Pons (tissue), 1 donor: ENCODE measurements around the gene KLHL9.
A peak's percentile ranks its signal among the peaks of the same experiment; 100 is the strongest.

Source experiments
- DNase-seq: peaks from one replicate; pipeline ENCODE4 v3.0.0-alpha.2; 2016; ENCODE audit warnings: low spot score

The KLHL9 gene

GRCh38 chr9:21317956-21318923 lies 17.0 kb downstream of the KLHL9 start:
- peak; percentile 68 for DNase-seq

GRCh38 chr9:21316860-21317259 lies 18.3 kb downstream of the KLHL9 start:
- no peak for DNase-seq

GRCh38 chr9:21316032-21316842 lies 19.0 kb downstream of the KLHL9 start:
- DNase-seq: no peak

GRCh38 chr9:21314152-21314551 lies 21.1 kb downstream of the KLHL9 start:
- no peak for DNase-seq

GRCh38 chr9:21311889-21312288 lies 23.3 kb downstream of the KLHL9 start:
- peak; percentile 56 for DNase-seq

- DNase-seq: no peak
Measured at GRCh38 chr9:21305213-21305612, 30.0 kb downstream of the KLHL9 start, which contains the start of gene IFNA5. IFNA5 (minus strand) TSS chr9:21305313; CDS start chr9:21305256, 57 bp downstream.

GRCh38 chr9:21295992-21296391 lies 39.2 kb downstream of the KLHL9 start:
- DNase-seq: no peak

GRCh38 chr9:21294904-21295538 lies 40.2 kb downstream of the KLHL9 start:
- DNase-seq: peak; percentile 24

GRCh38 chr9:21294364-21294774 lies 40.8 kb downstream of the KLHL9 start:
- DNase-seq: no peak

- no peak for DNase-seq
Measured at GRCh38 chr9:21289848-21290247, 45.4 kb downstream of the KLHL9 start.

- DNase-seq: no peak
Measured at GRCh38 chr9:21287280-21287679, 47.9 kb downstream of the KLHL9 start.

- no peak for DNase-seq
Measured at GRCh38 chr9:21286659-21287058, 48.5 kb downstream of the KLHL9 start.

- no peak for DNase-seq
Measured at GRCh38 chr9:21286099-21286498, 49.1 kb downstream of the KLHL9 start.

GRCh38 chr9:21281275-21281674 lies 53.9 kb downstream of the KLHL9 start:
- no peak for DNase-seq
